T-cell (primary cell): ENCODE measurements around the gene ITM2B. TPM values are rescaled to one million over a fixed set of nuclear protein-coding genes. Genes with fewer than 3 reads are reported as not detected.

Experiments
- ATAC-seq, 4 experiments: fragments of 200-7000 bp in 3 of 4; fragments of 150-1000 bp in 1 of 4; cut with Tn5 transposase; replicated peaks in 1 of 4; 1 replicate in 3 of 4; 2 replicates in 1 of 4; pipeline ENCODE4 v1.10.0; 2021; ENCODE audit warnings: moderate library complexity in 3 of 4, mild to moderate bottlenecking in 2 of 4, moderate number of reproducible peaks in 1 of 4
- CTCF ChIA-PET, 2 donors: fragments of 300-600 bp; sonication (Branson Sonifier 250); formaldehyde crosslinking; loops; one replicate each; lab custom pipeline; 2022; ENCODE audit warnings: antibody characterized with exemption in 2 of 2; lab: Charles Lee
- POLR2A ChIA-PET, 2 donors: fragments of 300-600 bp; sonication (Branson Sonifier 250); formaldehyde crosslinking; loops; one replicate each; lab custom pipeline; 2022; ENCODE audit warnings: antibody characterized with exemption in 2 of 2; lab: Charles Lee
- DNase-seq, 35 experiments: peaks; one replicate each; pipeline versions ENCODE4 v3.0.0 to v3.0.0-alpha.2; 2013 to 2023
- H3K27ac ChIP-seq: one replicate; pipeline ENCODE4 v1.5.1; 2013; ENCODE audit warnings: low read length
- H3K27me3 ChIP-seq, 2 experiments: replicated peaks in 1 of 2; 1 replicate in 1 of 2; 2 replicates in 1 of 2; pipeline versions ENCODE4 v1.6.1 to v1.7.0; 2013; ENCODE audit warnings: low read length in 1 of 2, mixed read lengths in 1 of 2; ENCODE audit not compliant: control insufficient read depth in 2 of 2, insufficient read depth in 2 of 2; ENCODE audit errors: extremely low read depth in 1 of 2
- H3K36me3 ChIP-seq, 2 donors: 1 replicate in 1 of 2; 2 replicates in 1 of 2; pipeline versions ENCODE4 v1.6.1 to v1.7.0; 2013; ENCODE audit warnings: low read length in 1 of 2; ENCODE audit not compliant: control insufficient read depth in 2 of 2, insufficient read depth in 1 of 2; ENCODE audit errors: extremely low read depth in 1 of 2
- H3K4me1 ChIP-seq, 2 experiments: 1 replicate in 1 of 2; 2 replicates in 1 of 2; pipeline versions ENCODE4 v1.6.1 to v1.7.0; 2013; ENCODE audit warnings: low read length in 2 of 2, mixed read lengths in 1 of 2; ENCODE audit not compliant: insufficient read depth in 2 of 2, control insufficient read depth in 1 of 2; ENCODE audit errors: extremely low read depth in 1 of 2
- H3K4me3 ChIP-seq, 2 donors: 1 replicate in 1 of 2; 2 replicates in 1 of 2; pipeline versions ENCODE4 v1.5.1 to v1.7.0; 2013; ENCODE audit warnings: mild to moderate bottlenecking in 2 of 2, low read length in 1 of 2, moderate library complexity in 1 of 2; ENCODE audit not compliant: control insufficient read depth in 1 of 2; ENCODE audit errors: extremely low read depth in 1 of 2
- H3K9me3 ChIP-seq: 2 replicates; pipeline ENCODE4 v1.7.0; 2013
- H3K27ac Mint-ChIP-seq, 2 donors: one replicate each; pipeline ENCODE4 v1.8.0; 2020 to 2021; ENCODE audit warnings: mild to moderate bottlenecking in 2 of 2, mixed read lengths in 2 of 2
- H3K27me3 Mint-ChIP-seq, 2 donors: one replicate each; pipeline ENCODE4 v1.8.0; 2021 to 2022; ENCODE audit warnings: mixed read lengths in 2 of 2
- H3K36me3 Mint-ChIP-seq: one replicate; pipeline ENCODE4 v1.8.0; 2021; ENCODE audit warnings: mixed read lengths
- H3K4me1 Mint-ChIP-seq, 3 donors: one replicate each; pipeline ENCODE4 v1.8.0; 2020 to 2022; ENCODE audit warnings: mixed read lengths in 3 of 3, mild to moderate bottlenecking in 1 of 3
- H3K4me3 Mint-ChIP-seq, 3 donors: one replicate each; pipeline ENCODE4 v1.8.0; 2020 to 2022; ENCODE audit warnings: mild to moderate bottlenecking in 3 of 3, mixed read lengths in 3 of 3, moderate library complexity in 3 of 3
- H3K9me3 Mint-ChIP-seq, 3 donors: one replicate each; pipeline ENCODE4 v1.8.0; 2020 to 2022; ENCODE audit warnings: mixed read lengths in 3 of 3
- WGBS: methylation state at CpG from one replicate; pipeline ENCODE4 v1.1.5; 2013; ENCODE audit warnings: missing lambda C conversion rate; ENCODE audit not compliant: insufficient coverage; 5-methylcytosine and 5-hydroxymethylcytosine counted together
- total RNA-seq, 35 experiments: library from RNA in 6 of 35; stranded (reverse) in 6 of 35; fragments of 120-200 nt in 1 of 35; gene quantifications; one replicate each; pipeline versions ENCODE4 v1.2.1 to v1.2.4 and lab custom pipeline; 2013 to 2026

Gene ITM2B
- total RNA-seq, 5 donors from 2014 or later (not counting 1 experiment from before 2014, with no cell fraction given), result 347 to 539 (median 452) TPM

DNA sequence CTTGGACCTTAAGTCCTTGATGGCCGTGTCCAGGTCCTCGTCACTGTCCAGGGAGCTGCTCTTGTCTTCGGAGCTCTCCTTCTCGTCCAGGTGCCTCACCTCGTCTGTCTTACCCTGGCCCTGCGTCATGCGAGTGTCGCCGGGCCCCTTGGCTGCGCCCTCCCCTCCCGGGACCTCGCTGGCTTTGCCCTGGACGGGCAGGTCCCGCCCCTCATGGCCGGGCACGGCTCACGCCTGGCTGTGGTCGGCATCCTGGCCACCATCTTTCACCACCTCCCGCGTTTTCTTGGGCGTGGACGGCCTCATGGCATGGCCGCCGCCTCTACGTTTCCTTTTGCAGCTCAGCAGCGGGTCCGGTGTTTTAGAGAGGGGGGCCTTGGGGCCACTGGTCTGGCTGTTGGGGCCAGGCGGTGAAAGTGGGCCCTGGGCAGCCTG lies 85.4 kb downstream of the ITM2B start:
- WGBS, result 64% methylated on average over 24 of the region's 28 CpGs
- H3K4me1 Mint-ChIP-seq, result peaks cover 33 to 45% (median 33%) of the 10 kb centered on the region in 3 donors
- ATAC-seq, result peak in 2 of 4 experiments; percentile 21 to 27
- H3K27me3 Mint-ChIP-seq, result no peaks in the 10 kb centered on the region
- Histone ChIP-seq H3K27ac (peak overlapping the region; percentile 29), H3K9me3 (no peaks in the 10 kb centered on the region), H3K4me1 (peaks cover 0 to 31% of the 10 kb centered on the region in 2 experiments), H3K4me3 (peak overlapping the region; percentile 47 to 74), H3K36me3 (peaks cover 8 to 10% of the 10 kb centered on the region in 2 donors), H3K27me3 (peaks cover 0 to 5% of the 10 kb centered on the region in 2 experiments)
- peak in 1 of 35 experiments; percentile 16 for DNase-seq
- peak overlapping the region; percentile 79 to 90 (median 80) for H3K4me3 Mint-ChIP-seq
- peaks cover 0 to 12% (median 0%) of the 10 kb centered on the region in 3 donors for H3K9me3 Mint-ChIP-seq
- peaks cover 51% of the 10 kb centered on the region for H3K36me3 Mint-ChIP-seq
- H3K27ac Mint-ChIP-seq, result peak overlapping the region in 1 of 2 donors; percentile 81
- CTCF ChIA-PET, result no interaction called here
- POLR2A ChIA-PET, result interaction anchor here in 1 of 2 donors (1.1 kb wide), 1 partner anchor 13 kb away, joined by 4 read pairs; no protein-coding TSS in a partner anchor

DNA sequence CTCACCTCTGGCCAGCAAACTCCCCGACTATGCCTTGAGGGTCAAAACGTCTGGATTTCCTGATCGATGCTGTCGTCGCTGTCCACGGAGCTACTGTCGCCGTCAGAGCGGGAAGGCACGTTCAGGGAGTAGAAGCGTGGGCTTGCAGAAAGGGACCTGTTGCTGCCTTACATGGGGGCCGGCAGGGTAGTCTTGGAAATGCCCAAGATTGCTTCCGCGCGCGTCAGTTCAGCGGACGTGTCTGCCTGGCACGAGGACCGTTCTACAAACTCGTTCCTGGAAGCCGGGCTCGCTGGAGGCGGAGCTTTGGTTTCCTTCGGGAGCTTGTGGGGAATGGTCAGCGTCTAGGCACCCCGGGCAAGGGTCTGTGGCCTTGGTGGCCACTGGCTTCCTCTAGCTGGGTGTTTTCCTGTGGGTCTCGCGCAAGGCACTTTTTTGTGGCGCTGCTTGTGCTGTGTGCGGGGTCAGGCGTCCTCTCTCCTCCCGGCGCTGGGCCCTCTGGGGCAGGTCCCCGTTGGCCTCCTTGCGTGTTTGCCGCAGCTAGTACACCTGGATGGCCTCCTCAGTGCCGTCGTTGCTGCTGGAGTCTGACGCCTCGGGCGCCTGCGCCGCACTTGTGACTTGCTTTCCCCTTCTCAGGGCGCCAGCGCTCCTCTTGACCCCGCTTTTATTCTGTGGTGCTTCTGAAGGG lies 86.0 kb downstream of the ITM2B start:
- H3K27ac ChIP-seq, result peak overlapping the region; percentile 29
- DNase-seq (peak in 5 of 35 experiments; percentile 9 to 47 (median 16)), ATAC-seq (peak; percentile 35 to 47 (median 41))
- peaks cover 0 to 12% (median 0%) of the 10 kb centered on the region in 3 donors for H3K9me3 Mint-ChIP-seq
- H3K27me3 Mint-ChIP-seq, result no peaks in the 10 kb centered on the region
- H3K4me3 Mint-ChIP-seq, result peak overlapping the region; percentile 79 to 90 (median 80)
- H3K4me1 Mint-ChIP-seq, result peaks cover 32 to 45% (median 33%) of the 10 kb centered on the region in 3 donors
- peak overlapping the region; percentile 57 to 81 for H3K27ac Mint-ChIP-seq
- H3K36me3 ChIP-seq, result peaks cover 8 to 10% of the 10 kb centered on the region in 2 donors
- WGBS, result 51% methylated on average over 47 of the region's 47 CpGs
- peak overlapping the region; percentile 47 to 74 for H3K4me3 ChIP-seq
- H3K4me1 ChIP-seq, result peaks cover 0 to 31% of the 10 kb centered on the region in 2 experiments
- H3K27me3 ChIP-seq, result peaks cover 0 to 5% of the 10 kb centered on the region in 2 experiments
- H3K36me3 Mint-ChIP-seq, result peaks cover 51% of the 10 kb centered on the region
- CTCF ChIA-PET, result no interaction called here
- POLR2A ChIA-PET, result interaction anchor here in 1 of 2 donors (1.0 to 1.1 kb wide), 2 partner anchors 13 to 165 kb away, joined by 3 to 4 read pairs; no protein-coding TSS in a partner anchor
- H3K9me3 ChIP-seq, result no peaks in the 10 kb centered on the region

Other genes with a start within 250 kb of the ITM2B start
- gene SUCLA2, start 231.9 kb upstream of the ITM2B start, total RNA-seq, result 10 to 100 TPM; 22.7 to 31.2 (median 29.4) TPM
- 10 to 100 TPM in 1 of 5 donors, 1 to 10 TPM in 4; 4.9 to 10.4 (median 5.6) TPM for gene NUDT15, start 195.5 kb upstream of the ITM2B start, total RNA-seq
- 10 to 100 TPM; 43.7 to 51.3 (median 45.7) TPM for gene MED4, start 138.1 kb upstream of the ITM2B start, total RNA-seq
- gene RB1, start 70.5 kb downstream of the ITM2B start, total RNA-seq, result 10 to 100 TPM; 17.8 to 26.6 (median 24.0) TPM
- 10 to 100 TPM; 36.0 to 93.5 (median 62.7) TPM for gene LPAR6, start 179.9 kb downstream of the ITM2B start, total RNA-seq